ENCODE data around the gene TMED9.

GRCh38 chr5:177610770-177611445 lies 18.9 kb downstream of the TMED9 start:
- no peak for TF ChIP-seq CTCF (IDR thresholded peaks at IDR 0.05; ENCODE audit: low read depth, low read length, poor library complexity, severe bottlenecking)
- no peak for TF ChIP-seq EZH2phosphoT487 (IDR thresholded peaks at IDR 0.05; ENCODE audit: borderline replicate concordance, low read length)

Data from DOHH2 (cell line).